HG03139 (cell line): ENCODE data around the gene FUOM.
"Not testable (repeated sequence)": the region's sequence is repeated elsewhere in the genome, so short reads cannot be mapped to it uniquely, and the experiment has no call there.

Experiments
- ATAC-seq: cut with Tn5 transposase; IDR thresholded peaks from one replicate; pipeline ENCODE4 v1.9.1; 2021; ENCODE audit not compliant: unreplicated experiment

The FUOM gene

GRCh38 chr10:133335246-133336117 is 22.3 kb downstream of the FUOM start:
- no peak for ATAC-seq

DNA sequence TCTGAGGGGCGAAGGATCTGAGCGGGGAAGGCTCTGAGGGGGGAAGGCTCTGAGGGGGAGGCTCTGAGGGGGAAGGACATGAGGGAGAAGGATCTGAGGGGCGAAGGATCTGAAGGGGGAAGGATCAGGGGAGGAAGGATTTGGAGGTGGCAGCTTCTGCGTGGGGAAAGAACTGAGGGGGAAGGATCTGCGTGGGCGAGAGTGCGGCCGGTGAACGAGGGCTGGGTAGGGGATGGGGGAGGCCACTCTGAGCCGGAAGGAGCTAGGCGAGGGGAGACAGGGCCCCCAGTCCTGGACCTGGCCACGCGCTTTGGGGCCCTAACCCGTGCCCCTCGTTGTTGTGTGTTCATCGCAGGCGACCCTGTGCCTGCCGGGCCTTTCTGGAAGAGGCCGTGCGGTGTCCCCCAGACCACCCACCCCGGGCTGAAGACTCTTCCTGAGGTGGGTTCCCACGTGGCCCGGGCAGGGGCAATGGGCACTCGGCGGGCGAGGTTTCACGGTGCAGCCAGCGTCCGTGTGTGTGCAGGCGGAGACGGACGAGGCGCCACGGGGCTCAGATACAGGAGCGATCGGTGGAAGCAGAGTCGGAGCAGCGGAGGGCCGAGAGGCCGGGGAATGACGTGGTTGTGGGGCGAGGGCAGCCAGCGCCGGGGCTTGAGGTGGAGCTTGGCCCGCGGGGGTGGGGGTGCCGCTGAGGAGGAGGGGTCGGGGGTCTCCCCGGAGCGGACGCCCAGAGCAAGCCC is 23.1 kb downstream of the FUOM start:
- no peak for ATAC-seq

- no peak for ATAC-seq
These were observed 24.7 kb downstream of the FUOM start for GRCh38 chr10:133332936-133333699.

DNA sequence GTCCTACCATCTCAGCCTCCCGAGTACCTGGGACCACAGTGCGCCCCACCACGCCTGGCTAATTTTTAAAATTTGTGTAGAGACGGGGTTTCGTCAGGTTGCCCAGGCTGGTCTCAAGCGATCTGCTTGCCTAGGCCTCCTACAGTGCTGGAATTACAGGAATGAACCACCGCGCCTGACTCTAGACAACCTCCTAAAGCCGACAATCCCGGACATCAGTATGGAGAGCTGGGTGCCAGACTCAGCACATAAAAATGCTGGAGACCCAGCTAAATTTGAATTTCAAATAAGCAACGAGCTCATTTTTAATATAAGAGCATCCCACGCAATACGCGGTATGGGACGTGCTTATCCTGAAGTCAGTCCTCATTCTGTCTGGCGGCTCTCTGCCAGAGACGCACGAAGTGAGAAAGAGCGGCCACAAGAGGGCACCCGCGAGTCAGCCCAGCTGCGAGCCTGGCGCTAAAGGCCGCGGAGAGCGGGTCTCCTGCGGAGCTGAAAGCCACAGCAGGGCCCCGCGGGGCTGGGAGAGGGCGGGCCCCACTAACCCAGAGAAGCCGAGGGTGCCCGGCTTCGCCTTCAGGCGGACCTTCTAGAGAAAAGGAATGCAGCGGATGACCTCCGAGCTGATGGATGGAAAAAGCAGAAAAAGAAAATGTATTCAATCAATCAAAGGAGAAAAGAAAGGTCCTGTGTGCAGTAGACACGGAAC is 28.2 kb downstream of the FUOM start:
- peak; percentile 84 for ATAC-seq

DNA sequence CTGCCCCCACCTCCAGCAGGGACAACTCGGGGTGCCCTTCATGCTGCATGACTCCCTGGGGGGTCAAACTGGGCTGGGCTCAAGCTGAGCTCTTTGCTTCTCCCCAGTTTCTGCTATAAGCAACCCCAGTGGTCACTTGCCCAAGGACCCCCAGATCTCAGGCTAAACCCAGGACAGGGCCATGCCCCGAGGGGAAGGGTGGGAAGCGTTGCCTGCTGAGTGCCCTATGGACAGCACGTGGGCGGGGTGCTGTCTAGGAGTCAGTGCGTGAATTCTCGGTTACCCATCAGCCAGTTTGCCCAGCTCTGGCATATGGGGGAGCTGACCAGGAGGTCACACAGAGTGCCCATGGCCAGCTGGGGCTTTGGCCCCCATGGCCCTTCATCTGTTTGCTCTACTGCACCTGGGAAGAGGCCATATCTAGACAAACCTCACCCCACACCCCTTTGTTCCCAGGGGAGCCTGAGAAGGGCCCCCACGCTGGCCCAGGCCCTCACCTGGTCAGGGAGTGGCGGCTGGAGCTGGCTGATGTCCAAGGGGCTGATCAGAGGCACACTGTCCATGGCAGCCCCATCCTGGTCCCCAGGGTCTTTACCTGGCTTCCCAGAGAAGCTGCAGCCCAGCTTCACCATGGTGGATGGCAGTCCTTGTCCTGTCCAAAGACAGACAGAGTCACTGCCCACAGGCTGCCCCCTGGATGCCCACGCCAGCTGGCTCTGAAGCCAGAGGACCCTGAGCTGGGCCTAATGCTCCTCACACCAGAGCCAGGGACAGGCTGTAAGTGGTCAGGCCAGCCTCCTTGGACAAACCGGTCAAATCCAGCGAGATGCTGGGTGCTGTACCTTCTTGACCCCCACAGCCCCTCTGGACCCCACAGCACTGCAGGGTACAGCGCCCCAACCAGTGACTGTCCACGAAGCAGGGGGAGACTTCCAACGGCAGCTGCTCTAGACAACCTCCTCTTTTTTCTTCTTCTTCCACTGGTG is 29.2 kb downstream of the FUOM start:
- no peak for ATAC-seq

- no peak for ATAC-seq
These were observed 30.0 kb downstream of the FUOM start for GRCh38 chr10:133327651-133328357.

DNA sequence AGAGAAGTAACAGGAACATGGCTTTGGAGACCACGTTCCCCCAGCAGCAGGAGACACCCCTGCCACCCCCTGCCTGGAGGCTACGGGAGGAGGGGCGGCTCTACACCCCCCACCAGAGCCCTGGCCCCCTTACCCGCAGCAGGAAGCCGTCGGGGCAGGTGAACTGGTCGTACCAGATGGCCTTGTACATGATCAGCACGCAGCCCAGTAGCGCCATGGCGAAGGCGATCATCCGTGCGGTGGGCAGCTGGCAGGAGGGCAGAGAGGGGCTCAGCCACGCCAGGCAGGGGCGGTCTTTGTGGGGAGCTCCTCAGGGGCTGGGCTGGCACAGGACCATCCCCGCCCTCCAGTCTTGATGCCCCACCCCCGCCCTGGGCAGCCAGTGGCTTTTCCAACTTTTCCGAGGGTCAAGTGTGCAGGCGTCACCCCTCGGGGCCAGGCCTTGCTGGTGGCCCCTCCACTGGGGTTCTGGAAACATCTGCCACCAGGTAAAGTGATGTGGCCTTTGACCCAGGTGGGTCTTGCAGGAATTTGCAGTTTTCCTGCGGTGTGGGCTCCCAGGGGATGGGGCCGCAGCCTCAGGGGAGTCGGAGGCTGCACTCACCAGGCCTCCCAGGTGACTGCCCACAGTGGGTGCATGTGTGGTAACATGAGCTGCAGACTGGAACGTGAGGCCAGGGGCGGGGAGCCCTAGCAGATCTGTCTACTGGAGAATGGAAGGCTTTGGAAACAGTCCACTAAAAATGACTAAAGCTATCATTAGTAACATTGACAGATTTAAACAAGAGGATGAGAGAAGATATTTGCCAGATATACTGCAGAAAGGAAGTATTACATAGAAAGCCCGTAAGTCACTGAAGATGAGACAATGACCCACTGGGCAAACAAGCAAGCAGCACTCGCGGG is 30.8 kb downstream of the FUOM start:
- ATAC-seq, result no peak

GRCh38 chr10:133326223-133326551 is 31.6 kb downstream of the FUOM start:
- no peak for ATAC-seq

GRCh38 chr10:133325440-133326222 is 32.2 kb downstream of the FUOM start:
- no peak for ATAC-seq

- ATAC-seq, result no peak
These were observed 33.0 kb downstream of the FUOM start for GRCh38 chr10:133324857-133325260.

GRCh38 chr10:133324198-133324792 is 33.5 kb downstream of the FUOM start:
- ATAC-seq, result no peak

DNA sequence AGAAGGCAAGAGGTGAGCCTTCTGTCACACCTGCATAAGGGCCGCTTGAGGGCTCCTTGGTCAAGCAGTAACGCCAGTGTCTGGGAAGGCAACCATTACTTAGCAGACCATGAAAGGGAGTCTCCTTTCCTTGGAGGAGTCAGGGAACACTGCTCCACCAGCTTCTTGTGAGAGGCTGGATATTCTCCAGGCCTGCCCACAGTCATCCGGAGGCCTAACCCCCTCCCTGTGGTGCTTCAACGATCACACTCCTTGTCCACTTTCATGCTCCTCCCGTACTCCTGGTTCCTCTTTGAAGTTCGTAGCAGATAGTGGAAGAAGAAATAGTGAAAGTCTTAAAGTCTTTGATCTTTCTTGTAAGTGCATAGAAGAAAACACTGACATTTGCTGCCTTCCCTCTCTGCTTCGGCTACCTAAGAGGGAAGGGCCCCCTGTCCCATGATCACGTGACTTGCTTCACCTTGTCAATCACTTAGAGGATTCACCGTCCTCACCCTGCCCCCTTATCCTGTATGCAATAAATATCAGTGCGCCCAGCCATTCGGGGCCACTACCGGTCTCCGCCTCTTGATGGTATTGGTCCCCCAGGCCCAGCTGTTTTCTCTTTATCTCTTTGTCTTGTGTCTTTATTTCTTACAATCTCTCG is 35.6 kb downstream of the FUOM start:
- not testable (repeated sequence) for ATAC-seq

- not testable (repeated sequence) for ATAC-seq
These were observed 36.9 kb downstream of the FUOM start for GRCh38 chr10:133320852-133321422.

GRCh38 chr10:133318494-133319127 is 39.2 kb downstream of the FUOM start:
- no peak for ATAC-seq

DNA sequence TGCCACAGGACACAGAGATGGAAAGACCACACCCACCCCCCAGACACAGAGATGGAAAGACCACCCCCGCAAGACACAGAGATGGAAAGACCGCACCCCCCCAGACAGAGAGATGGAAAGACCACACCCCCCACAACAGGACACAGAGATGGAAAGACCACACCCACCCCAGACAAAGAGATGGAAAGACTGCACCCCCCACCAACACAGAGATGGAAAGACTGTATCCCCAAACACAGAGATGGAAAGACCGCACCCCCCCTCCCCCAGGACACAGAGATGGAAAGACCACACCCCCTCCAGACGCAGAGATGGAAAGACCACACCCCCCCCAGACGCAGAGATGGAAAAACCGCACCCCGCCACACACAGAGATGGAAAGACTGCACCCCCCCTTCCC is 41.1 kb downstream of the FUOM start:
- ATAC-seq, result no peak

DNA sequence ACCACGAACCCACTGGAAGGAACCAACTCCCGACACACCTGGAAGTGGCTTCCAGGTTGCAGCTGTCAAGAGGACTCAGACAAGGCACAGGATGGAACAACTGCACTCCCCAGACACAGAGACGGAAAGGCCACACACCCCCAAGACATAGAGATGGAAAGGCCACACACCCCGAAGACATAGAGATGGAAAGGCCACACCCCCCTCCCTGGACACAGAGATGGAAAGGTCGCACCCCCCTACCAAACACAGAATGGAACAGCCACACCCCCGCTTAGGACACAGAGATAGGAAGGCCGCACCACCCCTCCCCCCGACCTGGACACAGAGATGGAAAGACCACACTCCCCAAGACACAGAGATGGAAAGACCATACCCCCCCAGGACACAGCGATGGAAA is 41.6 kb downstream of the FUOM start:
- ATAC-seq, result no peak
